Testis (tissue), 3 donors: ENCODE measurements around the gene INPP5K. TPM values are rescaled to one million over a fixed set of nuclear protein-coding genes. Genes with fewer than 3 reads are reported as not detected.
"Not testable (repeated sequence)": the region's sequence is repeated elsewhere in the genome, so short reads cannot be mapped to it uniquely, and the experiment has no call there.

Source experiments
- DNase-seq: peaks from one replicate; pipeline ENCODE4 v3.0.0-alpha.2; 2019
- H3K27ac ChIP-seq, 2 donors: fragments of 200-600 bp; sonication (generic); one replicate each; pipeline ENCODE4 v1.5.1; 2019
- H3K27me3 ChIP-seq: fragments of 200-600 bp; sonication (generic); one replicate; pipeline ENCODE4 v1.5.1; 2019
- H3K36me3 ChIP-seq: fragments of 200-600 bp; sonication (generic); one replicate; pipeline ENCODE4 v1.5.1; 2017; ENCODE audit warnings: low read depth; ENCODE audit errors: missing control alignments
- H3K4me1 ChIP-seq: fragments of 200-600 bp; sonication (generic); one replicate; pipeline ENCODE4 v1.5.1; 2019
- H3K4me3 ChIP-seq, 2 donors: fragments of 200-600 bp; sonication (generic); one replicate each; pipeline ENCODE4 v1.5.1; 2017 to 2019
- H3K9me3 ChIP-seq: fragments of 200-600 bp; sonication (generic); one replicate; pipeline ENCODE4 v1.5.1; 2017
- CTCF ChIP-seq, 3 experiments: fragments of 450-650 bp in 2 of 3; fragments of 200-600 bp in 1 of 3; sonication (generic) in 1 of 3; IDR thresholded peaks; one replicate each; pipeline ENCODE4 v1.5.1; 2016 to 2019; ENCODE audit warnings: antibody characterized with exemption in 3 of 3, mild to moderate bottlenecking in 2 of 3, moderate library complexity in 1 of 3
- POLR2A ChIP-seq: fragments of 450-650 bp; IDR thresholded peaks from one replicate; pipeline ENCODE4 v1.6.1; 2017; ENCODE audit warnings: antibody characterized with exemption, mild to moderate bottlenecking, moderate library complexity
- WGBS, 2 donors: methylation state at CpG; one replicate each; pipeline ENCODE4 v1.1.5; 2018; 5-methylcytosine and 5-hydroxymethylcytosine counted together
- intact Hi-C: fragments of 100-400 bp; cut with DNase I; formaldehyde crosslinking; loops from one replicate; pipeline ENCODE4 v1.15.1; 2023; ENCODE audit warnings: low total_unique reads
- polyA plus RNA-seq: library from polyadenylated mRNA; stranded (reverse); fragments of 350-450 nt; fragmentation: Illumina TruSeq; extraction: RNeasy Lipid Tissue Mini Kit (QIAGEN cat#74804); gene quantifications from one replicate; pipeline ENCODE4 v1.2.3, GENCODE V29; 2014; ENCODE audit warnings: low read depth, low replicate concordance; ENCODE audit not compliant: insufficient read depth
- total RNA-seq, 2 donors: library from RNA; depleted of rRNA; stranded (reverse); fragments of >200 nt; gene quantifications; one replicate each; pipeline ENCODE4 v1.2.3, GENCODE V29; 2016

The INPP5K gene
- total and polyA plus RNA-seq, 3 donors from 2014 or later = 81.2 to 87.8 (median 83.4) TPM

- DNase-seq = no peak
- TF ChIP-seq POLR2A (no peak), CTCF (IDR thresholded peaks at IDR 0.05) (no peak)
- Histone ChIP-seq H3K36me3 (no peaks in the 10 kb centered on the region), H3K4me1 (peaks cover 12% of the 10 kb centered on the region), H3K9me3 (no peaks in the 10 kb centered on the region), H3K27ac (no peak overlapping the region), H3K4me3 (no peak overlapping the region), H3K27me3 (no peaks in the 10 kb centered on the region)
- 74 to 81% methylated on average over 7 of the region's 7 CpGs for WGBS, 2 donors
- intact Hi-C loops = no loop called here
Measured at GRCh38 chr17:1509290-1509881, 7.0 kb downstream of the INPP5K start.

GRCh38 chr17:1508709-1509108, 7.7 kb downstream of the INPP5K start:
- H3K27ac ChIP-seq, H3K9me3 ChIP-seq, H3K27me3 ChIP-seq, H3K4me3 ChIP-seq, H3K36me3 ChIP-seq, intact Hi-C loops, DNase-seq: not testable (repeated sequence)
- H3K4me1 ChIP-seq = peaks cover 12% of the 10 kb centered on the region
- WGBS, 2 donors = 88 to 92% methylated on average over 15 to 25 of the region's 25 CpGs

GRCh38 chr17:1506649-1507267, 9.7 kb downstream of the INPP5K start:
- H3K36me3 ChIP-seq = no peaks in the 10 kb centered on the region
- no peaks in the 10 kb centered on the region for H3K9me3 ChIP-seq
- H3K4me1 ChIP-seq = peaks cover 3% of the 10 kb centered on the region
- intact Hi-C loops = no loop called here
- DNase-seq = no peak
- H3K27me3 ChIP-seq = no peaks in the 10 kb centered on the region
- no peak overlapping the region for H3K27ac ChIP-seq
- TF ChIP-seq CTCF (IDR thresholded peaks at IDR 0.05) = no peak
- WGBS, 2 donors = 82 to 85% methylated on average over 13 of the region's 13 CpGs
- no peak overlapping the region for H3K4me3 ChIP-seq

- TF ChIP-seq CTCF (IDR thresholded peaks at IDR 0.05) (no peak), POLR2A (no peak)
- intact Hi-C loops = no loop called here
- H3K27me3 ChIP-seq = no peaks in the 10 kb centered on the region
- no peak overlapping the region for H3K4me3 ChIP-seq
- no peaks in the 10 kb centered on the region for H3K4me1 ChIP-seq
- H3K9me3 ChIP-seq = no peaks in the 10 kb centered on the region
- H3K27ac ChIP-seq = no peak overlapping the region
- 78 to 87% methylated on average over 5 of the region's 5 CpGs for WGBS, 2 donors
- DNase-seq = no peak
- H3K36me3 ChIP-seq = no peaks in the 10 kb centered on the region
Measured at GRCh38 chr17:1505586-1505985, 10.8 kb downstream of the INPP5K start.

GRCh38 chr17:1504866-1505265, 11.5 kb downstream of the INPP5K start:
- DNase-seq = no peak
- intact Hi-C loops = no loop called here
- Histone ChIP-seq H3K27ac (no peak overlapping the region), H3K27me3 (no peaks in the 10 kb centered on the region), H3K9me3 (no peaks in the 10 kb centered on the region), H3K4me3 (no peak overlapping the region), H3K4me1 (no peaks in the 10 kb centered on the region), H3K36me3 (no peaks in the 10 kb centered on the region)
- 98 to 100% methylated on average over 3 of the region's 3 CpGs for WGBS, 2 donors
- no peak for TF ChIP-seq POLR2A
- no peak for TF ChIP-seq CTCF (IDR thresholded peaks at IDR 0.05)
